HepG2 (cell line): ENCODE data around the gene ALG14. TPM values are rescaled to one million over a fixed set of nuclear protein-coding genes. Genes with fewer than 3 reads are reported as not detected.

Experiments
- AHR ChIP-seq: IDR thresholded peaks from 2 replicates; pipeline ENCODE4 v1.6.1; 2018; ENCODE audit warnings: missing genetic modification reagents, missing compliant biosample characterization
- HNRNPLL ChIP-seq: fragments of 200-400 bp; formaldehyde crosslinking; IDR thresholded peaks from 2 replicates; pipeline ENCODE4 v1.6.1; 2017; ENCODE audit warnings: mild to moderate bottlenecking, low read depth, low read length; ENCODE audit not compliant: poor library complexity, severe bottlenecking
- HOXA7 ChIP-seq: sonication (generic); formaldehyde crosslinking; IDR thresholded peaks from 2 replicates; pipeline ENCODE4 v1.8.1; 2022; ENCODE audit warnings: mild to moderate bottlenecking, missing genetic modification reagents, moderate library complexity
- KDM5A ChIP-seq: fragments of 200-600 bp; sonication (generic); IDR thresholded peaks from 2 replicates; pipeline ENCODE4 v1.7.0; 2018; ENCODE audit warnings: antibody characterized with exemption, mild to moderate bottlenecking, low read length, borderline replicate concordance
- KDM5B ChIP-seq: sonication (generic); formaldehyde crosslinking; IDR thresholded peaks from 2 replicates; pipeline ENCODE4 v1.4.0; 2020; ENCODE audit warnings: missing genetic modification reagents, mild to moderate bottlenecking, borderline replicate concordance
- MLXIP ChIP-seq: sonication (generic); formaldehyde crosslinking; IDR thresholded peaks from 2 replicates; pipeline ENCODE4 v1.9.0; 2021; ENCODE audit warnings: missing genetic modification reagents, borderline replicate concordance
- PCBP1 ChIP-seq: fragments of 200-400 bp; formaldehyde crosslinking; IDR thresholded peaks from 2 replicates; pipeline ENCODE4 v1.6.1; 2017; ENCODE audit warnings: mild to moderate bottlenecking, low read depth, low read length, borderline replicate concordance
- SAP130 ChIP-seq: IDR thresholded peaks from 2 replicates; pipeline ENCODE4 v1.6.1; 2016; ENCODE audit warnings: low read depth
- SIX1 ChIP-seq: sonication (generic); formaldehyde crosslinking; IDR thresholded peaks from 2 replicates; pipeline ENCODE4 v1.4.0; 2020; ENCODE audit warnings: missing genetic modification reagents, borderline replicate concordance
- SUZ12 ChIP-seq: fragments of 150-350 bp; IDR thresholded peaks from 2 replicates; pipeline ENCODE4 v1.6.1; 2014; ENCODE audit warnings: low read depth, low read length
- TBL1XR1 ChIP-seq: fragments of 150-350 bp; IDR thresholded peaks from 2 replicates; pipeline ENCODE4 v1.6.1; 2014; ENCODE audit warnings: borderline replicate concordance, low read length; ENCODE audit not compliant: partially characterized antibody
- UBTF ChIP-seq: sonication (generic); formaldehyde crosslinking; IDR thresholded peaks from 2 replicates; pipeline ENCODE4 v1.4.0; 2020; ENCODE audit warnings: mild to moderate bottlenecking, missing genetic modification reagents
- YEATS4 ChIP-seq: sonication (generic); formaldehyde crosslinking; IDR thresholded peaks from 2 replicates; pipeline ENCODE4 v1.4.0; 2020; ENCODE audit warnings: missing genetic modification reagents, borderline replicate concordance
- ZBTB39 ChIP-seq: sonication (generic); formaldehyde crosslinking; IDR thresholded peaks from 2 replicates; pipeline ENCODE4 v1.5.0; 2020; ENCODE audit warnings: missing genetic modification reagents
- ZFP91 ChIP-seq: sonication (generic); formaldehyde crosslinking; IDR thresholded peaks from 2 replicates; pipeline ENCODE4 v1.9.0; 2022; ENCODE audit warnings: missing genetic modification reagents, mild to moderate bottlenecking, borderline replicate concordance
- ZMYM2 ChIP-seq: sonication (generic); formaldehyde crosslinking; IDR thresholded peaks from 2 replicates; pipeline ENCODE4 v1.8.0; 2022; ENCODE audit warnings: mild to moderate bottlenecking, missing genetic modification reagents
- ZSCAN30 ChIP-seq: sonication (generic); formaldehyde crosslinking; IDR thresholded peaks from 2 replicates; pipeline ENCODE4 v1.5.0; 2020; ENCODE audit warnings: mild to moderate bottlenecking, missing genetic modification reagents
- polyA plus RNA-seq, 8 experiments: library from polyadenylated mRNA; depleted of rRNA in 3 of 8; stranded (reverse) in 7 of 8; unstranded in 1 of 8; fragments of >200 nt; fragmentation: Illumina TruSeq in 4 of 8; extraction: Trizol in 4 of 8; gene quantifications; 2 replicates each; pipeline versions ENCODE4 v1.2.1 to v1.2.3, GENCODE V29; 2011 to 2016; ENCODE audit warnings: low read depth in 4 of 8, missing spikeins in 1 of 8, mixed read lengths in 1 of 8; ENCODE audit not compliant: insufficient read depth in 1 of 8
- total RNA-seq, 5 experiments: library from RNA; depleted of rRNA; stranded (reverse); fragments of >200 nt; fragmentation: Illumina TruSeq; extraction: Trizol; gene quantifications; 2 replicates each; pipeline ENCODE4 v1.2.3, GENCODE V29; 2016; ENCODE audit warnings: low read depth in 1 of 5
- TF ChIP-seq, protein P1 (sequence below): sonication (generic); formaldehyde crosslinking; IDR thresholded peaks from 2 replicates; pipeline ENCODE4 v1.4.0; 2020; ENCODE audit warnings: missing genetic modification reagents

ALG14 gene
- total and polyA plus RNA-seq, 2 of the 13 experiments (the other 11 are each of a cell fraction or from before 2014, with no cell fraction given): 4.5 to 12.7 TPM

- TF ChIP-seq TBL1XR1: peak; percentile 24
- no peak for TF ChIP-seq HOXA7 (CRISPR knock-in tag)
- no peak for TF ChIP-seq AHR (CRISPR knock-in tag)
- 0 out of 2 replicates have a peak, but pooled peaks have one; percentile 29 for TF ChIP-seq KDM5B (CRISPR knock-in tag)
- TF ChIP-seq ZMYM2 (CRISPR knock-in tag): no peak
- TF ChIP-seq KDM5A: peak; percentile 16; the same call in 1 of the 2 replicates
- no peak for TF ChIP-seq SIX1 (CRISPR knock-in tag)
- peak; percentile 99 for TF ChIP-seq ZFP91 (CRISPR knock-in tag)
- peak; percentile 78 for TF ChIP-seq HNRNPLL
- no peak for TF ChIP-seq MLXIP (CRISPR knock-in tag)
- TF ChIP-seq, protein P1, sequence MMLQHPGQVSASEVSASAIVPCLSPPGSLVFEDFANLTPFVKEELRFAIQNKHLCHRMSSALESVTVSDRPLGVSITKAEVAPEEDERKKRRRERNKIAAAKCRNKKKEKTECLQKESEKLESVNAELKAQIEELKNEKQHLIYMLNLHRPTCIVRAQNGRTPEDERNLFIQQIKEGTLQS (CRISPR knock-in tag): 0 out of 2 replicates have a peak, but pooled peaks have one; percentile 8
- TF ChIP-seq YEATS4 (CRISPR knock-in tag): peak; percentile 25; the same call in 1 of the 2 replicates
- TF ChIP-seq ZBTB39 (CRISPR knock-in tag): no peak
- no peak for TF ChIP-seq SUZ12
- TF ChIP-seq PCBP1: no peak
- TF ChIP-seq SAP130 (CRISPR knock-in tag): peak; percentile 15; the same call in 1 of the 2 replicates
- TF ChIP-seq UBTF: peak; percentile 84; the same call in 1 of the 2 replicates
- 0 out of 2 replicates have a peak, but pooled peaks have one; percentile 12 for TF ChIP-seq ZSCAN30 (CRISPR knock-in tag)
Observed at GRCh38 chr1:95117207-95118066, 44.7 kb upstream of the ALG14 start, which contains the start of gene TLCD4 (continued).
